K562 (cell line): ENCODE results near the gene ITPR1. TPM values are rescaled to one million over a fixed set of nuclear protein-coding genes. Genes with fewer than 3 reads are reported as not detected.

Experiments
- CEBPB ChIP-seq: fragments of 450-650 bp; IDR thresholded peaks from 2 replicates; pipeline ENCODE4 v1.6.1; 2016; ENCODE audit warnings: missing genetic modification characterization, missing compliant biosample characterization
- COPS2 ChIP-seq: fragments of 450-650 bp; conservative IDR thresholded peaks from 2 replicates; pipeline ENCODE4 v1.6.1; 2016; ENCODE audit warnings: mild to moderate bottlenecking, moderate library complexity
- DDX20 ChIP-seq: fragments of 450-650 bp; IDR thresholded peaks from 2 replicates; pipeline ENCODE4 v1.6.1; 2016; ENCODE audit warnings: missing genetic modification characterization, low read depth, mild to moderate bottlenecking, missing compliant biosample characterization, moderate library complexity
- KLF13 ChIP-seq: fragments of 450-650 bp; IDR thresholded peaks from 2 replicates; pipeline ENCODE4 v1.6.1; 2016; ENCODE audit warnings: missing genetic modification characterization, low read depth, mild to moderate bottlenecking, missing compliant biosample characterization, moderate library complexity, borderline replicate concordance
- RBM22 ChIP-seq: fragments of 200-400 bp; formaldehyde crosslinking; IDR thresholded peaks from 2 replicates; pipeline ENCODE4 v1.6.1; 2018; ENCODE audit warnings: low read length, low read depth; ENCODE audit not compliant: poor library complexity, severe bottlenecking
- SMAD4 ChIP-seq: fragments of 250-450 bp; sonication (Bioruptor Pico); conservative IDR thresholded peaks from 2 replicates; pipeline ENCODE4 v1.8.0; 2021; ENCODE audit warnings: inconsistent platforms, mild to moderate bottlenecking, moderate library complexity
- SNIP1 ChIP-seq: fragments of 450-650 bp; IDR thresholded peaks from 2 replicates; pipeline ENCODE4 v1.7.1; 2017; ENCODE audit warnings: low read depth, mild to moderate bottlenecking
- SRF ChIP-seq, 2 experiments: fragments of 250-450, 450-650 bp in 1 of 2; sonication (Bioruptor Pico) in 1 of 2; sonication (generic) in 1 of 2; formaldehyde crosslinking; IDR thresholded peaks; 2 replicates each; pipeline versions ENCODE4 v1.5.0 to v1.5.1; 2020 to 2022; ENCODE audit warnings: mild to moderate bottlenecking in 1 of 2, missing genetic modification reagents in 1 of 2
- TBL1XR1 ChIP-seq, 2 experiments: IDR thresholded peaks; 2 replicates each; pipeline ENCODE4 v1.6.1; 2012; ENCODE audit warnings: improper control_type of control experiment in 2 of 2, low read length in 2 of 2, mild to moderate bottlenecking in 1 of 2
- TCF3 ChIP-seq: sonication (generic); formaldehyde crosslinking; IDR thresholded peaks from 2 replicates; pipeline ENCODE4 v1.4.0; 2020; ENCODE audit warnings: mild to moderate bottlenecking, missing genetic modification reagents
- TCFL5 ChIP-seq: fragments of 250-450 bp; sonication (Bioruptor Pico); conservative IDR thresholded peaks from 2 replicates; pipeline ENCODE4 v1.6.1; 2021; ENCODE audit warnings: mild to moderate bottlenecking, moderate library complexity, matching md5 sums
- ZBTB17 ChIP-seq: fragments of 450-650 bp; formaldehyde crosslinking; IDR thresholded peaks from 2 replicates; pipeline ENCODE4 v1.4.0; 2020; ENCODE audit warnings: mild to moderate bottlenecking
- polyA plus RNA-seq, 8 experiments: library from polyadenylated mRNA; depleted of rRNA in 4 of 8; stranded (reverse) in 5 of 8; unstranded in 3 of 8; fragments of >200 nt; fragmentation: Nextera tagmentation in 2 of 8; fragmentation: Illumina TruSeq in 1 of 8; extraction: Ambion mirVana in 2 of 8; extraction: Trizol in 1 of 8; gene quantifications; 2 replicates each; pipeline versions ENCODE4 v1.2.1 to v1.2.3, GENCODE V29; 2011 to 2014; ENCODE audit warnings: inconsistent platforms in 1 of 8, missing spikeins in 1 of 8
- total RNA-seq, 7 experiments: library from RNA; depleted of rRNA in 6 of 7; stranded (reverse); fragments of >200 nt in 6 of 7; fragmentation: Illumina TruSeq in 2 of 7; extraction: Trizol in 2 of 7; gene quantifications; 2 replicates each; pipeline versions ENCODE4 v1.2.1 to v1.2.3, GENCODE V29; 2011 to 2021; ENCODE audit warnings: low replicate concordance in 1 of 7
- TF ChIP-seq, protein P1 (sequence below): IDR thresholded peaks from 3 replicates; pipeline ENCODE4 v1.6.1; 2011; ENCODE audit warnings: borderline replicate concordance, mild to moderate bottlenecking, moderate library complexity; ENCODE audit not compliant: insufficient read length; ENCODE audit errors: extremely low read depth
- TF ChIP-seq, protein P2 (sequence below): fragments of 450-650 bp; conservative IDR thresholded peaks from 2 replicates; pipeline ENCODE4 v1.6.1; 2016; ENCODE audit warnings: missing genetic modification characterization, low read depth, mild to moderate bottlenecking, control low read depth, missing compliant biosample characterization
- TF ChIP-seq, protein P3 (sequence below): fragments of 250-450 bp; sonication (Bioruptor Pico); IDR thresholded peaks from 2 replicates; pipeline ENCODE4 v1.8.0; 2021; ENCODE audit warnings: moderate library complexity, mild to moderate bottlenecking, inconsistent platforms
- TF ChIP-seq, protein P4 (sequence below): sonication (generic); formaldehyde crosslinking; IDR thresholded peaks from 2 replicates; pipeline ENCODE4 v1.9.0; 2022; ENCODE audit warnings: mild to moderate bottlenecking, missing genetic modification reagents

The ITPR1 gene
- total and polyA plus RNA-seq, 9 of the 15 experiments (the other 6 are each of a cell fraction or from before 2014, with no cell fraction given) = 22.4 to 40.0 (median 27.4) TPM

DNA sequence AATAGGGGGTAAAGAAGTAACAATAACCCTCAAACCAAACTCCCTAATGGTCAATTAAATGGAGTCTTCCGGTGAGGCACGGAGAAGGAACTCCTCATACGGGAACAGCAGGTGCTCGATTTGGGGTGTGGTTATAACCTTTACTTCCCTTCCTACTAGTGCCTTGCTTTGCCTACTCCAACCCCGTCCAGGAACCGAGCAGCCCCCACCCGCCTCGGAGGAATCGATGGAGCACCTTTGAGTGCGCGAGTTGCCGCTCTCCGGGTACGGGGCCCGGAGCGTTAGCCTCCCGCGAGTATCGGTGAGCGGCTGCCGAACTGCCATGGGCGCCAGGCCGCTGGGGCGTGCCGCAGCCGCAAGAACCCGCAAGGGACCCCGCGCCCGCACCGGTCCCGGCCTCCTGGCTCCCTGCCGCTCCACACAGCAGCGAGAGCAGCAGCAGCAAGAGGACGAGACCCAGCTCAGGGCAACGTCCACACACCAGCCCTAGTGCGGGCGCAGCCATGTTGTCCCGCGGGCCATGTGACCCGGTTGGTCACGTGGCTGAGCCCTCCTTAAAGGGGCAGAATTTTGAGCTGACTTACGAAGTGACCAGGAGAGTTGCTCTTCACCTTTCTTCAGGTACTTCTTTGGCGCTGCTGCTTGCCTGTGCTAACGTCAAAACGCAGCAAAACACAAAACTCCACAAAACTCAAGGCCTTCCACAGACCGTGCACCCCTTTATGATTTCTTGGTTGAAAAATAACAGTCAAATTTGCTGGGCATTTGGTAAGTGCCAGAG, 26.2 kb upstream of the ITPR1 start, which contains the start of gene SUMF1 (continued):
- TF ChIP-seq KLF13 (tag) (peak; percentile 52), SRF (CRISPR knock-in tag; IDR thresholded peaks at IDR 0.05) (peak in 1 of 2 experiments; percentile 61; a peak in 1 of 4 replicates), TCF3 (CRISPR knock-in tag) (no peak), ZBTB17 (CRISPR knock-in tag) (peak; percentile 83), SNIP1 (no peak), DDX20 (tag) (no peak), CEBPB (tag) (no peak), TBL1XR1 (IDR thresholded peaks at IDR 0.05; ENCODE audit: low read length in 2 of 2) (no peak), RBM22 (no peak), COPS2 (no peak), TCFL5 (CRISPR knock-in tag) (no peak), SMAD4 (CRISPR knock-in tag) (peak; percentile 47; the same call in 1 of the 2 replicates)
- TF ChIP-seq, protein P1, sequence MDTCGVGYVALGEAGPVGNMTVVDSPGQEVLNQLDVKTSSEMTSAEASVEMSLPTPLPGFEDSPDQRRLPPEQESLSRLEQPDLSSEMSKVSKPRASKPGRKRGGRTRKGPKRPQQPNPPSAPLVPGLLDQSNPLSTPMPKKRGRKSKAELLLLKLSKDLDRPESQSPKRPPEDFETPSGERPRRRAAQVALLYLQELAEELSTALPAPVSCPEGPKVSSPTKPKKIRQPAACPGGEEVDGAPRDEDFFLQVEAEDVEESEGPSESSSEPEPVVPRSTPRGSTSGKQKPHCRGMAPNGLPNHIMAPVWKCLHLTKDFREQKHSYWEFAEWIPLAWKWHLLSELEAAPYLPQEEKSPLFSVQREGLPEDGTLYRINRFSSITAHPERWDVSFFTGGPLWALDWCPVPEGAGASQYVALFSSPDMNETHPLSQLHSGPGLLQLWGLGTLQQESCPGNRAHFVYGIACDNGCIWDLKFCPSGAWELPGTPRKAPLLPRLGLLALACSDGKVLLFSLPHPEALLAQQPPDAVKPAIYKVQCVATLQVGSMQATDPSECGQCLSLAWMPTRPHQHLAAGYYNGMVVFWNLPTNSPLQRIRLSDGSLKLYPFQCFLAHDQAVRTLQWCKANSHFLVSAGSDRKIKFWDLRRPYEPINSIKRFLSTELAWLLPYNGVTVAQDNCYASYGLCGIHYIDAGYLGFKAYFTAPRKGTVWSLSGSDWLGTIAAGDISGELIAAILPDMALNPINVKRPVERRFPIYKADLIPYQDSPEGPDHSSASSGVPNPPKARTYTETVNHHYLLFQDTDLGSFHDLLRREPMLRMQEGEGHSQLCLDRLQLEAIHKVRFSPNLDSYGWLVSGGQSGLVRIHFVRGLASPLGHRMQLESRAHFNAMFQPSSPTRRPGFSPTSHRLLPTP = no peak
- TF ChIP-seq, protein P2, sequence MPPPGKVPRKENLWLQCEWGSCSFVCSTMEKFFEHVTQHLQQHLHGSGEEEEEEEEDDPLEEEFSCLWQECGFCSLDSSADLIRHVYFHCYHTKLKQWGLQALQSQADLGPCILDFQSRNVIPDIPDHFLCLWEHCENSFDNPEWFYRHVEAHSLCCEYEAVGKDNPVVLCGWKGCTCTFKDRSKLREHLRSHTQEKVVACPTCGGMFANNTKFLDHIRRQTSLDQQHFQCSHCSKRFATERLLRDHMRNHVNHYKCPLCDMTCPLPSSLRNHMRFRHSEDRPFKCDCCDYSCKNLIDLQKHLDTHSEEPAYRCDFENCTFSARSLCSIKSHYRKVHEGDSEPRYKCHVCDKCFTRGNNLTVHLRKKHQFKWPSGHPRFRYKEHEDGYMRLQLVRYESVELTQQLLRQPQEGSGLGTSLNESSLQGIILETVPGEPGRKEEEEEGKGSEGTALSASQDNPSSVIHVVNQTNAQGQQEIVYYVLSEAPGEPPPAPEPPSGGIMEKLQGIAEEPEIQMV (tag) = no peak
- TF ChIP-seq, protein P3, sequence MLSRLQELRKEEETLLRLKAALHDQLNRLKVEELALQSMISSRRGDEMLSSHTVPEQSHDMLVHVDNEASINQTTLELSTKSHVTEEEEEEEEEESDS = no peak
- TF ChIP-seq, protein P4, sequence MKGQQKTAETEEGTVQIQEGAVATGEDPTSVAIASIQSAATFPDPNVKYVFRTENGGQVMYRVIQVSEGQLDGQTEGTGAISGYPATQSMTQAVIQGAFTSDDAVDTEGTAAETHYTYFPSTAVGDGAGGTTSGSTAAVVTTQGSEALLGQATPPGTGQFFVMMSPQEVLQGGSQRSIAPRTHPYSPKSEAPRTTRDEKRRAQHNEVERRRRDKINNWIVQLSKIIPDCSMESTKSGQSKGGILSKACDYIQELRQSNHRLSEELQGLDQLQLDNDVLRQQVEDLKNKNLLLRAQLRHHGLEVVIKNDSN (CRISPR knock-in tag) = peak; percentile 100
